ENCODE measurements around the gene ARL5B.

DNA sequence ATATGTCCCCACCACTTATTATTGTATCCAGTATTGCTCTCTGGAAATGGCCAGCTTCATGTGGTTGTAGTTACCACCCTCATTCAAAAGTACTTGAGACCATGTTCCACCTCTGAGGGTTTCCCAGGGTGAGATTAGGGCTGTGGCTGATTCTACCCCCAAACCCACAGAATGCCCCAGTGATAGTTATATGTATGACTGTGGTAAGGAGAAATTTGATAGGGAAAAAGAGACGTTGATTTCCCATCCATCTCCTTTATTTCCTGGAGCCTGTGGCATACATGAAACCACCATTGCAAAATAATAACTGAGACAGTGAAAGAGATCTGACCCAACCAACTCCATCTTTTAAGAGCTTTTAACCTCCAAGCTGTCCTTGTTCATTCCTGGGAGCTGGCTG, 25.2 kb downstream of the ARL5B start:
- TF ChIP-seq, protein P1, sequence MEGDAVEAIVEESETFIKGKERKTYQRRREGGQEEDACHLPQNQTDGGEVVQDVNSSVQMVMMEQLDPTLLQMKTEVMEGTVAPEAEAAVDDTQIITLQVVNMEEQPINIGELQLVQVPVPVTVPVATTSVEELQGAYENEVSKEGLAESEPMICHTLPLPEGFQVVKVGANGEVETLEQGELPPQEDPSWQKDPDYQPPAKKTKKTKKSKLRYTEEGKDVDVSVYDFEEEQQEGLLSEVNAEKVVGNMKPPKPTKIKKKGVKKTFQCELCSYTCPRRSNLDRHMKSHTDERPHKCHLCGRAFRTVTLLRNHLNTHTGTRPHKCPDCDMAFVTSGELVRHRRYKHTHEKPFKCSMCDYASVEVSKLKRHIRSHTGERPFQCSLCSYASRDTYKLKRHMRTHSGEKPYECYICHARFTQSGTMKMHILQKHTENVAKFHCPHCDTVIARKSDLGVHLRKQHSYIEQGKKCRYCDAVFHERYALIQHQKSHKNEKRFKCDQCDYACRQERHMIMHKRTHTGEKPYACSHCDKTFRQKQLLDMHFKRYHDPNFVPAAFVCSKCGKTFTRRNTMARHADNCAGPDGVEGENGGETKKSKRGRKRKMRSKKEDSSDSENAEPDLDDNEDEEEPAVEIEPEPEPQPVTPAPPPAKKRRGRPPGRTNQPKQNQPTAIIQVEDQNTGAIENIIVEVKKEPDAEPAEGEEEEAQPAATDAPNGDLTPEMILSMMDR (IDR thresholded peaks at IDR 0.05): no peak
- no peak for TF ChIP-seq ZFX (IDR thresholded peaks at IDR 0.05; ENCODE audit: borderline replicate concordance)
